A549 (cell line): Measurements from ENCODE around the gene PIGU. TPM values are rescaled to one million over a fixed set of nuclear protein-coding genes. Genes with fewer than 3 reads are reported as not detected.

ENCODE experiments used
- ATAC-seq, 2 experiments: fragments of 200-7000 bp in 1 of 2; fragments of >200 bp in 1 of 2; cut with Nextera tagmentation in 1 of 2; cut with Tn5 transposase in 1 of 2; 3 replicates each; pipeline versions ENCODE4 v1.8.0 to v1.9.1; 2018 to 2020; ENCODE audit warnings: mild to moderate bottlenecking in 1 of 2, moderate library complexity in 1 of 2
- CTCF ChIA-PET: fragments of 300-600 bp; sonication (Branson Sonifier 250); formaldehyde crosslinking; extraction: SDS; loops from one replicate; lab custom pipeline; 2021; ENCODE audit warnings: antibody characterized with exemption, inconsistent platforms; lab: Yijun Ruan, JAX
- POLR2A ChIA-PET: fragments of 350-600 bp; formaldehyde crosslinking; extraction: SDS; loops from one replicate; lab custom pipeline; 2021; ENCODE audit warnings: antibody characterized with exemption, inconsistent platforms; lab: Yijun Ruan, JAX
- DNase-seq, 2 experiments: peaks; one replicate each; pipeline versions ENCODE4 v3.0.0 to v3.0.0-alpha.2; 2011 to 2016; ENCODE audit warnings: low read depth in 1 of 2, low spot score in 1 of 2
- FAIRE-seq: peaks from 2 replicates; lab custom pipeline; 2011; peaks lifted over from hg19 to GRCh38; lab: Jason Lieb, UNC
- H3K27ac ChIP-seq, 2 experiments: fragments of >200 bp; sonication (Bioruptor Twin); formaldehyde crosslinking; 3 replicates each; pipeline ENCODE4 v1.5.1; 2016 to 2017
- H3K4me1 ChIP-seq: fragments of >200 bp; sonication (Bioruptor Twin); formaldehyde crosslinking; 3 replicates; pipeline ENCODE4 v1.6.1; 2016
- H3K4me2 ChIP-seq: fragments of >200 bp; sonication (Bioruptor Twin); formaldehyde crosslinking; 3 replicates; pipeline ENCODE4 v1.6.1; 2016
- H3K4me3 ChIP-seq: fragments of >200 bp; sonication (Bioruptor Twin); formaldehyde crosslinking; 3 replicates; pipeline ENCODE4 v1.5.1; 2016
- H3K9me3 ChIP-seq: fragments of >200 bp; sonication (Bioruptor Twin); formaldehyde crosslinking; 3 replicates; pipeline ENCODE4 v1.6.1; 2016
- BCL3 ChIP-seq: fragments of >200 bp; sonication (Bioruptor Twin); formaldehyde crosslinking; IDR thresholded peaks from 3 replicates; pipeline ENCODE4 v1.6.1; 2016
- CBX8 ChIP-seq: fragments of 200-600 bp; sonication (generic); IDR thresholded peaks from 2 replicates; pipeline ENCODE4 v1.6.1; 2016
- CEBPB ChIP-seq, 2 experiments: fragments of >200 bp in 1 of 2; sonication (Bioruptor Twin) in 1 of 2; formaldehyde crosslinking in 1 of 2; IDR thresholded peaks; 2 replicates each; pipeline ENCODE4 v1.6.1; 2012 to 2016
- EHMT2 ChIP-seq: fragments of 200-600 bp; sonication (generic); IDR thresholded peaks from 2 replicates; pipeline ENCODE4 v1.6.1; 2016; ENCODE audit warnings: antibody characterized with exemption, low read depth, mild to moderate bottlenecking, moderate library complexity
- ELK1 ChIP-seq: fragments of 150-350 bp; IDR thresholded peaks from 2 replicates; pipeline ENCODE4 v1.6.1; 2014; ENCODE audit warnings: low read depth, mild to moderate bottlenecking, low read length
- HMGXB4 ChIP-seq: fragments of 250-450 bp; sonication (Bioruptor Pico); IDR thresholded peaks from 2 replicates; pipeline ENCODE4 v1.5.0; 2021; ENCODE audit warnings: mild to moderate bottlenecking, moderate library complexity, borderline replicate concordance
- KDM1A ChIP-seq: fragments of 200-600 bp; sonication (generic); IDR thresholded peaks from 2 replicates; pipeline ENCODE4 v1.6.1; 2016; ENCODE audit warnings: low read depth, mild to moderate bottlenecking
- KDM5A ChIP-seq: fragments of 200-600 bp; sonication (generic); IDR thresholded peaks from 2 replicates; pipeline ENCODE4 v1.6.1; 2016; ENCODE audit warnings: antibody characterized with exemption, mild to moderate bottlenecking
- PBX3 ChIP-seq: IDR thresholded peaks from 2 replicates; pipeline ENCODE4 v1.6.1; 2012
- PHF8 ChIP-seq: fragments of 200-600 bp; sonication (generic); IDR thresholded peaks from 2 replicates; pipeline ENCODE4 v1.6.1; 2016; ENCODE audit warnings: low read depth, mild to moderate bottlenecking, antibody characterized with exemption, moderate library complexity, borderline replicate concordance
- POLR2AphosphoS2 ChIP-seq: conservative IDR thresholded peaks from 2 replicates; pipeline ENCODE4 v1.6.1; 2012; ENCODE audit warnings: low read length, improper control_type of control experiment, inconsistent platforms
- RAD21 ChIP-seq, 2 experiments: fragments of >200 bp in 1 of 2; sonication (Bioruptor Twin) in 1 of 2; formaldehyde crosslinking in 1 of 2; IDR thresholded peaks in 1 of 2; conservative IDR thresholded peaks in 1 of 2; 2 replicates in 1 of 2; 3 replicates in 1 of 2; pipeline ENCODE4 v1.6.1; 2012 to 2018; ENCODE audit warnings: inconsistent platforms in 1 of 2
- RARB ChIP-seq: fragments of 250-450 bp; sonication (Bioruptor Pico); IDR thresholded peaks from 2 replicates; pipeline ENCODE4 v1.8.0; 2021; ENCODE audit warnings: mild to moderate bottlenecking, moderate library complexity
- REST ChIP-seq: fragments of 200-600 bp; sonication (generic); IDR thresholded peaks from 2 replicates; pipeline ENCODE4 v1.6.1; 2016; ENCODE audit warnings: antibody characterized with exemption, mild to moderate bottlenecking, moderate library complexity
- RNF2 ChIP-seq: fragments of 200-600 bp; sonication (generic); IDR thresholded peaks from 2 replicates; pipeline ENCODE4 v1.6.1; 2016; ENCODE audit warnings: low read depth, mild to moderate bottlenecking, antibody characterized with exemption, moderate library complexity, borderline replicate concordance
- ZC3H11A ChIP-seq: fragments of 450-650 bp; IDR thresholded peaks from 2 replicates; pipeline ENCODE4 v1.6.1; 2014; ENCODE audit warnings: antibody characterized with exemption, mild to moderate bottlenecking
- WGBS: methylation state at CpG from one replicate; pipeline ENCODE4 v1.1.6; 2017; ENCODE audit errors: missing lambda C conversion rate; 5-methylcytosine and 5-hydroxymethylcytosine counted together
- polyA plus RNA-seq, 4 experiments: library from polyadenylated mRNA; depleted of rRNA in 3 of 4; stranded (reverse); fragments of >200 nt; fragmentation: RNase III in 1 of 4; extraction: RNeasy Plus Mini Kit Qiagen cat#74134 plus additional on column Dnase treatment in 1 of 4; gene quantifications; 2 replicates in 3 of 4; 3 replicates in 1 of 4; pipeline ENCODE4 v1.2.3, GENCODE V29; 2011 to 2017
- TF ChIP-seq, protein P1 (sequence below): fragments of 250-450 bp; sonication (Bioruptor Pico); IDR thresholded peaks from 2 replicates; pipeline ENCODE4 v1.5.0; 2020; ENCODE audit warnings: low read depth, mild to moderate bottlenecking, moderate library complexity

Gene PIGU
- polyA plus RNA-seq, 2 of the 4 experiments (the other 2 are of a cell fraction): 27.8 to 103 TPM

DNA sequence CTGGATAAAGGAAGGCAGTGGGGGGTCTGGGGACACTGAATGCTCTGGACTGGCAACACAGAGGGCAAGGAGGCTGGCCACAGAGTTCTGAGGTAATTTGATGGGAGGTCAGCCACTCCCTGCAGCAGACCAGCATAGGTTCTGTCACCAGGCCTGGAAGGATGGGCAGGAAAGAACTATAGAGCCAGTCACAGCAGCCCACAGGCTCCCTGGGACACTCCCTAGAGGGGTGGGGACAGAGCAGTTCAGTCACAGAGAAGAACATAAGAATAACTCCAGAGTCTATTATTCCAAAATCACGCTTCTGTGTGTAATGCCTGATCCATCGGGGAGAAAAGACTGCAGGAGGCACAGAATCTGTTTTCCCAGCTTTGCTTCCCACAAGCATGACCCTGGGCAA, 141.0 kb downstream of the PIGU start:
- TF ChIP-seq PBX3: no peak
- no peak for TF ChIP-seq PHF8
- no peak for TF ChIP-seq EHMT2
- TF ChIP-seq BCL3: no peak
- TF ChIP-seq RAD21 (conservative IDR thresholded peaks at IDR 0.05 in 1 of 2, IDR thresholded peaks at IDR 0.05 in 1 of 2): no peak
- no peak for TF ChIP-seq RARB (CRISPR knock-in tag)
- CTCF ChIA-PET: interaction anchor here (0.6 to 4.0 kb wide), 6 partner anchors 9 to 1213 kb away, joined by 3 to 26 read pairs (median 4); no protein-coding TSS in a partner anchor
- Histone ChIP-seq H3K9me3 (no peaks in the 10 kb centered on the region), H3K4me2 (no peak overlapping the region), H3K4me3 (no peak overlapping the region), H3K4me1 (no peaks in the 10 kb centered on the region), H3K27ac (no peak overlapping the region)
- DNase-seq (no peak), ATAC-seq (0 out of 6 replicates have a peak, but pooled peaks of 1 of the 2 experiments have one; percentile 10), FAIRE-seq (no peak)
- POLR2A ChIA-PET: no interaction called here
- 86% methylated on average over 2 of the region's 2 CpGs for WGBS

GRCh38 chr20:34535301-34535840, 141.5 kb downstream of the PIGU start:
- no peaks in the 10 kb centered on the region for H3K9me3 ChIP-seq
- ChIA-PET POLR2A (no interaction called here), CTCF (interaction anchor here (0.6 to 3.2 kb wide), 2 partner anchors 12 to 215 kb away, joined by 3 to 13 read pairs; no protein-coding TSS in a partner anchor)
- no peaks in the 10 kb centered on the region for H3K4me1 ChIP-seq
- ATAC-seq: no peak
- TF ChIP-seq KDM1A (no peak), ZC3H11A (no peak), ELK1 (no peak), CBX8 (no peak), POLR2AphosphoS2 (no peak), KDM5A (no peak), HMGXB4 (CRISPR knock-in tag) (no peak), PBX3 (no peak), RNF2 (no peak), CEBPB (IDR thresholded peaks at IDR 0.05) (no peak), REST (no peak)
- TF ChIP-seq, protein P1, sequence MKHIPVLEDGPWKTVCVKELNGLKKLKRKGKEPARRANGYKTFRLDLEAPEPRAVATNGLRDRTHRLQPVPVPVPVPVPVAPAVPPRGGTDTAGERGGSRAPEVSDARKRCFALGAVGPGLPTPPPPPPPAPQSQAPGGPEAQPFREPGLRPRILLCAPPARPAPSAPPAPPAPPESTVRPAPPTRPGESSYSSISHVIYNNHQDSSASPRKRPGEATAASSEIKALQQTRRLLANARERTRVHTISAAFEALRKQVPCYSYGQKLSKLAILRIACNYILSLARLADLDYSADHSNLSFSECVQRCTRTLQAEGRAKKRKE (CRISPR knock-in tag): no peak
- no peak for DNase-seq
- no peak for FAIRE-seq
- H3K27ac ChIP-seq: no peak overlapping the region
- WGBS: 96% methylated on average over 15 of the region's 15 CpGs
- no peak overlapping the region for H3K4me3 ChIP-seq
- H3K4me2 ChIP-seq: no peak overlapping the region
